ENCODE measurements around the gene KIF17. TPM values are rescaled to one million over a fixed set of nuclear protein-coding genes. Genes with fewer than 3 reads are reported as not detected.

Gene KIF17
- polyA plus RNA-seq, 1 of the 3 experiments (the other 2 are of a cell fraction): 4.3 TPM

GRCh38 chr1:20618550-20618949 lies 99.3 kb downstream of the KIF17 start:
- no peaks in the 10 kb centered on the region for H3K27me3 ChIP-seq (ENCODE audit: insufficient read depth)
- DNase-seq: no peak
- H3K36me3 ChIP-seq (replicated peaks in 1 of 2; ENCODE audit: control insufficient read depth in 1 of 2, insufficient read depth in 2 of 2, low read length in 1 of 2): no peaks in the 10 kb centered on the region
- ChIA-PET CTCF (interaction anchor here (0.9 to 1.8 kb wide), 3 partner anchors 15 to 43 kb away, joined by 3 to 10 read pairs (median 5); partner anchors contain the start of gene PINK1), POLR2A (no interaction called here)
- no peaks in the 10 kb centered on the region for H3K9me2 ChIP-seq
- no peak overlapping the region for H2AFZ ChIP-seq (ENCODE audit: low read depth)
- no peaks in the 10 kb centered on the region for H3K79me2 ChIP-seq (ENCODE audit: insufficient read depth)
- no peaks in the 10 kb centered on the region for H3K9me3 ChIP-seq
- no peak for TF ChIP-seq JUND (IDR thresholded peaks at IDR 0.05)
- TF ChIP-seq USF2 (IDR thresholded peaks at IDR 0.05; ENCODE audit: borderline replicate concordance, low read depth, low read length): no peak
- no peak for TF ChIP-seq GABPA (IDR thresholded peaks at IDR 0.05; ENCODE audit: low read depth)
- no peak for TF ChIP-seq TEAD4 (IDR thresholded peaks at IDR 0.05; ENCODE audit: borderline replicate concordance, insufficient read depth)
- no peak for TF ChIP-seq REST (IDR thresholded peaks at IDR 0.05; ENCODE audit: low read depth, low read length)
- no peak for TF ChIP-seq POLR2AphosphoS5 (IDR thresholded peaks at IDR 0.05; ENCODE audit: low read depth, low read length)
- no peak for TF ChIP-seq FOSL2 (IDR thresholded peaks at IDR 0.05; ENCODE audit: borderline replicate concordance, low read depth)
- TF ChIP-seq IRF3 (IDR thresholded peaks at IDR 0.05; ENCODE audit: low read depth, low read length): no peak
- TF ChIP-seq MEF2A (IDR thresholded peaks at IDR 0.05; ENCODE audit: borderline replicate concordance, low read depth): no peak
- no peak overlapping the region for H3K27ac ChIP-seq (ENCODE audit: low read depth in 2 of 2, low read length in 1 of 2)
- no peak overlapping the region for H3K9ac ChIP-seq
- WGBS (ENCODE audit: low lambda C conversion rate): 84% methylated on average over 4 of the region's 4 CpGs
- no peaks in the 10 kb centered on the region for H4K20me1 ChIP-seq (ENCODE audit: insufficient read depth)
- H3F3A ChIP-seq (replicated peaks; ENCODE audit: insufficient read depth): peaks cover 11% of the 10 kb centered on the region
- H3K4me3 ChIP-seq (ENCODE audit: low read depth in 2 of 2, low read length in 1 of 2): no peak overlapping the region
- no peak overlapping the region for H3K4me2 ChIP-seq
- peaks cover 1 to 8% of the 10 kb centered on the region in 2 experiments; a peak in 1 of 4 replicates for H3K4me1 ChIP-seq (ENCODE audit: control insufficient read depth in 1 of 2, insufficient read depth in 2 of 2, low read depth in 1 of 2, low read length in 1 of 2)

GRCh38 chr1:20616847-20617487 lies 100.8 kb downstream of the KIF17 start:
- Histone ChIP-seq H3K36me3 (replicated peaks in 1 of 2; ENCODE audit: control insufficient read depth in 1 of 2, insufficient read depth in 2 of 2, low read length in 1 of 2) (no peaks in the 10 kb centered on the region), H4K20me1 (ENCODE audit: insufficient read depth) (no peaks in the 10 kb centered on the region), H3K4me2 (no peak overlapping the region), H3K4me1 (ENCODE audit: control insufficient read depth in 1 of 2, insufficient read depth in 2 of 2, low read depth in 1 of 2, low read length in 1 of 2) (peaks cover 6 to 10% of the 10 kb centered on the region in 2 experiments; a peak in 1 of 4 replicates), H3F3A (replicated peaks; ENCODE audit: insufficient read depth) (peaks cover 19% of the 10 kb centered on the region), H3K27ac (ENCODE audit: low read depth in 2 of 2, low read length in 1 of 2) (no peak overlapping the region), H3K9ac (no peak overlapping the region), H3K27me3 (ENCODE audit: insufficient read depth) (no peaks in the 10 kb centered on the region), H3K4me3 (ENCODE audit: low read depth in 2 of 2, low read length in 1 of 2) (no peak overlapping the region), H2AFZ (ENCODE audit: low read depth) (no peak overlapping the region), H3K79me2 (ENCODE audit: insufficient read depth) (no peaks in the 10 kb centered on the region), H3K9me2 (no peaks in the 10 kb centered on the region), H3K9me3 (no peaks in the 10 kb centered on the region)
- WGBS (ENCODE audit: low lambda C conversion rate): 82% methylated on average over 3 of the region's 3 CpGs
- ChIA-PET CTCF (interaction anchor here (1.0 to 1.5 kb wide), 3 partner anchors 14 to 95 kb away, joined by 3 to 4 read pairs (median 3); no protein-coding TSS in a partner anchor), POLR2A (no interaction called here)
- DNase-seq: no peak
- no peak for TF ChIP-seq CTCF (IDR thresholded peaks at IDR 0.05)
- no peak for TF ChIP-seq RXRA (IDR thresholded peaks at IDR 0.05; ENCODE audit: borderline replicate concordance, low read depth)

All from SK-N-SH (cell line).